A549 (cell line): ENCODE data around the gene TNKS2. TPM values are rescaled to one million over a fixed set of nuclear protein-coding genes. Genes with fewer than 3 reads are reported as not detected.

Experiments
- ATAC-seq, 2 experiments: fragments of 200-7000 bp in 1 of 2; fragments of >200 bp in 1 of 2; cut with Nextera tagmentation in 1 of 2; cut with Tn5 transposase in 1 of 2; 3 replicates each; pipeline versions ENCODE4 v1.8.0 to v1.9.1; 2018 to 2020; ENCODE audit warnings: mild to moderate bottlenecking in 1 of 2, moderate library complexity in 1 of 2
- CTCF ChIA-PET: fragments of 300-600 bp; sonication (Branson Sonifier 250); formaldehyde crosslinking; extraction: SDS; loops from one replicate; lab custom pipeline; 2021; ENCODE audit warnings: antibody characterized with exemption, inconsistent platforms; lab: Yijun Ruan, JAX
- POLR2A ChIA-PET: fragments of 350-600 bp; formaldehyde crosslinking; extraction: SDS; loops from one replicate; lab custom pipeline; 2021; ENCODE audit warnings: antibody characterized with exemption, inconsistent platforms; lab: Yijun Ruan, JAX
- DNase-seq, 2 experiments: peaks; one replicate each; pipeline versions ENCODE4 v3.0.0 to v3.0.0-alpha.2; 2011 to 2016; ENCODE audit warnings: low read depth in 1 of 2, low spot score in 1 of 2
- FAIRE-seq: peaks from 2 replicates; lab custom pipeline; 2011; peaks lifted over from hg19 to GRCh38; lab: Jason Lieb, UNC
- H3K27ac ChIP-seq, 2 experiments: fragments of >200 bp; sonication (Bioruptor Twin); formaldehyde crosslinking; 3 replicates each; pipeline ENCODE4 v1.5.1; 2016 to 2017
- H3K4me1 ChIP-seq: fragments of >200 bp; sonication (Bioruptor Twin); formaldehyde crosslinking; 3 replicates; pipeline ENCODE4 v1.6.1; 2016
- H3K4me2 ChIP-seq: fragments of >200 bp; sonication (Bioruptor Twin); formaldehyde crosslinking; 3 replicates; pipeline ENCODE4 v1.6.1; 2016
- H3K4me3 ChIP-seq: fragments of >200 bp; sonication (Bioruptor Twin); formaldehyde crosslinking; 3 replicates; pipeline ENCODE4 v1.5.1; 2016
- H3K9me3 ChIP-seq: fragments of >200 bp; sonication (Bioruptor Twin); formaldehyde crosslinking; 3 replicates; pipeline ENCODE4 v1.6.1; 2016
- BCL3 ChIP-seq: fragments of >200 bp; sonication (Bioruptor Twin); formaldehyde crosslinking; IDR thresholded peaks from 3 replicates; pipeline ENCODE4 v1.6.1; 2016
- CHD2 ChIP-seq: fragments of 150-350 bp; IDR thresholded peaks from 2 replicates; pipeline ENCODE4 v1.6.1; 2014; ENCODE audit warnings: low read length; ENCODE audit not compliant: partially characterized antibody
- CHD4 ChIP-seq: fragments of 200-600 bp; sonication (generic); IDR thresholded peaks from 2 replicates; pipeline ENCODE4 v1.6.1; 2016; ENCODE audit warnings: antibody characterized with exemption, mild to moderate bottlenecking, borderline replicate concordance
- CTCF ChIP-seq: fragments of >200 bp; sonication (Bioruptor Twin); formaldehyde crosslinking; IDR thresholded peaks from 3 replicates; pipeline ENCODE4 v1.5.1; 2016
- ESRRA ChIP-seq: fragments of 150-350 bp; IDR thresholded peaks from 2 replicates; pipeline ENCODE4 v1.6.1; 2014; ENCODE audit warnings: mild to moderate bottlenecking, low read length, borderline replicate concordance
- HEYL ChIP-seq: fragments of 250-450 bp; sonication (Bioruptor Pico); IDR thresholded peaks from 2 replicates; pipeline ENCODE4 v1.8.0; 2021; ENCODE audit warnings: mild to moderate bottlenecking, moderate library complexity
- HOXA7 ChIP-seq: fragments of 250-450 bp; sonication (Bioruptor Pico); IDR thresholded peaks from 2 replicates; pipeline ENCODE4 v1.5.0; 2020; ENCODE audit warnings: mild to moderate bottlenecking, moderate library complexity
- HOXB13 ChIP-seq: fragments of 250-450 bp; sonication (Bioruptor Pico); IDR thresholded peaks from 2 replicates; pipeline ENCODE4 v1.5.0; 2020; ENCODE audit warnings: low read depth, mild to moderate bottlenecking, moderate library complexity
- KDM5A ChIP-seq: fragments of 200-600 bp; sonication (generic); IDR thresholded peaks from 2 replicates; pipeline ENCODE4 v1.6.1; 2016; ENCODE audit warnings: antibody characterized with exemption, mild to moderate bottlenecking
- MAZ ChIP-seq: fragments of 150-350 bp; IDR thresholded peaks from 2 replicates; pipeline ENCODE4 v1.6.1; 2014; ENCODE audit warnings: antibody characterized with exemption, low read depth, low read length, borderline replicate concordance
- NFE2L2 ChIP-seq: fragments of 150-350 bp; conservative IDR thresholded peaks from 2 replicates; pipeline ENCODE4 v1.6.1; 2014; ENCODE audit warnings: low read length
- NR3C1 ChIP-seq: fragments of >200 bp; sonication (Bioruptor Twin); formaldehyde crosslinking; IDR thresholded peaks from 3 replicates; pipeline ENCODE4 v1.6.1; 2017
- POLR2A ChIP-seq: IDR thresholded peaks from 2 replicates; pipeline ENCODE4 v1.6.1; 2012; ENCODE audit warnings: mild to moderate bottlenecking, low read length
- RAD21 ChIP-seq, 2 experiments: fragments of >200 bp in 1 of 2; sonication (Bioruptor Twin) in 1 of 2; formaldehyde crosslinking in 1 of 2; IDR thresholded peaks in 1 of 2; conservative IDR thresholded peaks in 1 of 2; 2 replicates in 1 of 2; 3 replicates in 1 of 2; pipeline ENCODE4 v1.6.1; 2012 to 2018; ENCODE audit warnings: inconsistent platforms in 1 of 2
- RARB ChIP-seq: fragments of 250-450 bp; sonication (Bioruptor Pico); IDR thresholded peaks from 2 replicates; pipeline ENCODE4 v1.8.0; 2021; ENCODE audit warnings: mild to moderate bottlenecking, moderate library complexity
- TFCP2L1 ChIP-seq: fragments of 250-450 bp; sonication (Bioruptor Pico); IDR thresholded peaks from 2 replicates; pipeline ENCODE4 v1.5.0; 2021; ENCODE audit warnings: mild to moderate bottlenecking
- TP53 ChIP-seq: fragments of 250-450 bp; sonication (Bioruptor Pico); IDR thresholded peaks from 2 replicates; pipeline ENCODE4 v1.5.0; 2021; ENCODE audit warnings: mild to moderate bottlenecking, moderate library complexity
- USF2 ChIP-seq: fragments of 450-650 bp; IDR thresholded peaks from 2 replicates; pipeline ENCODE4 v1.6.1; 2014; ENCODE audit warnings: antibody characterized with exemption
- ZNF302 ChIP-seq: fragments of 250-450 bp; sonication (Bioruptor Pico); IDR thresholded peaks from 2 replicates; pipeline ENCODE4 v1.9.0; 2021; ENCODE audit warnings: inconsistent platforms, mild to moderate bottlenecking, moderate library complexity
- WGBS: methylation state at CpG from one replicate; pipeline ENCODE4 v1.1.6; 2017; ENCODE audit errors: missing lambda C conversion rate; 5-methylcytosine and 5-hydroxymethylcytosine counted together
- polyA plus RNA-seq, 4 experiments: library from polyadenylated mRNA; depleted of rRNA in 3 of 4; stranded (reverse); fragments of >200 nt; fragmentation: RNase III in 1 of 4; extraction: RNeasy Plus Mini Kit Qiagen cat#74134 plus additional on column Dnase treatment in 1 of 4; gene quantifications; 2 replicates in 3 of 4; 3 replicates in 1 of 4; pipeline ENCODE4 v1.2.3, GENCODE V29; 2011 to 2017
- TF ChIP-seq, protein P1 (sequence below): fragments of >200 bp; sonication (Bioruptor Twin); formaldehyde crosslinking; IDR thresholded peaks from 2 replicates; pipeline ENCODE4 v1.6.1; 2016
- TF ChIP-seq, protein P2 (sequence below): IDR thresholded peaks from 2 replicates; pipeline ENCODE4 v1.6.1; 2012
- TF ChIP-seq, protein P3 (sequence below): fragments of 250-450 bp; sonication (Bioruptor Pico); IDR thresholded peaks from 2 replicates; pipeline ENCODE4 v1.5.0; 2020; ENCODE audit warnings: low read depth, mild to moderate bottlenecking, moderate library complexity
- TF ChIP-seq, protein P4 (sequence below): fragments of 200-600 bp; sonication (generic); IDR thresholded peaks from 2 replicates; pipeline ENCODE4 v1.6.1; 2016; ENCODE audit warnings: antibody characterized with exemption, mild to moderate bottlenecking, moderate library complexity

Gene TNKS2
- polyA plus RNA-seq, 2 of the 4 experiments (the other 2 are of a cell fraction) = 20.6 to 45.3 TPM

GRCh38 chr10:91772869-91773268 lies 25.4 kb upstream of the TNKS2 start:
- TF ChIP-seq RARB (CRISPR knock-in tag) (no peak), NR3C1 (no peak), NFE2L2 (no peak), KDM5A (no peak), TP53 (no peak), HEYL (CRISPR knock-in tag) (no peak), HOXA7 (CRISPR knock-in tag) (no peak)
- TF ChIP-seq, protein P1, sequence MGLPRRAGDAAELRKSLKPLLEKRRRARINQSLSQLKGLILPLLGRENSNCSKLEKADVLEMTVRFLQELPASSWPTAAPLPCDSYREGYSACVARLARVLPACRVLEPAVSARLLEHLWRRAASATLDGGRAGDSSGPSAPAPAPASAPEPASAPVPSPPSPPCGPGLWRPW = no peak
- TF ChIP-seq, protein P2, sequence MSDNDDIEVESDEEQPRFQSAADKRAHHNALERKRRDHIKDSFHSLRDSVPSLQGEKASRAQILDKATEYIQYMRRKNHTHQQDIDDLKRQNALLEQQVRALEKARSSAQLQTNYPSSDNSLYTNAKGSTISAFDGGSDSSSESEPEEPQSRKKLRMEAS = no peak
- Histone ChIP-seq H3K4me3 (no peak overlapping the region), H3K4me2 (no peak overlapping the region), H3K27ac (no peak overlapping the region), H3K4me1 (no peaks in the 10 kb centered on the region), H3K9me3 (no peaks in the 10 kb centered on the region)
- WGBS = 15% methylated on average over 1 of the region's 1 CpG
- CTCF ChIA-PET = interaction anchor here (1.2 to 1.8 kb wide), 2 partner anchors 14 to 17 kb away, joined by 3 to 4 read pairs; no protein-coding TSS in a partner anchor
- no peak for ATAC-seq
- FAIRE-seq = no peak
- DNase-seq = no peak
- POLR2A ChIA-PET = no interaction called here

DNA sequence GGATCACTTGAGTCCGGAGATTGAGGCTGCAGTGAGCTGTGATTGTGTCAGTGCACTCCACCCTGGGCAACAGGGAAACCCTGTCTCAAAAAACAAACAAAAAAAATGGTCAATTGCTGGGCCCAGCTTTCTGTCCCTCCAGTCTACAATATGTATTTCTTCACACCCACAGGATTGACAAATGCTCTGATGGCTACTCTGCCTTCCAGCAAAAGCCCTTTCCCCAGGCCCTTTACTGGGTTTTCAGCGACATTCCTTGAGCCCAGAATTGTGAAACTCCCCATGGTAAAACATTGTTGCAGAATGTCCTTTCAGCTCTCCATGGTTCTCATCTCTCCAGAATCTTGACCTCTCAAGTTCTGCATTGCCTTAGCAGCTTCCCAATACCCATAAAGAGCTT lies 23.7 kb upstream of the TNKS2 start:
- H3K4me3 ChIP-seq = no peak overlapping the region
- TF ChIP-seq HOXB13 (CRISPR knock-in tag) = no peak
- no peak for TF ChIP-seq ZNF302 (CRISPR knock-in tag)
- TF ChIP-seq, all 56 proteins: peak for 0
- Histone ChIP-seq H3K27ac (no peak overlapping the region), H3K9me3 (no peaks in the 10 kb centered on the region), H3K4me2 (no peak overlapping the region), H3K4me1 (no peaks in the 10 kb centered on the region)
- no peak for DNase-seq
- ATAC-seq = no peak
- 61% methylated on average over 2 of the region's 2 CpGs for WGBS
- POLR2A ChIA-PET = no interaction called here
- CTCF ChIA-PET = interaction anchor here (0.5 to 1.8 kb wide), 3 partner anchors 16 to 138 kb away, joined by 3 to 4 read pairs (median 3); no protein-coding TSS in a partner anchor
- FAIRE-seq = no peak

DNA sequence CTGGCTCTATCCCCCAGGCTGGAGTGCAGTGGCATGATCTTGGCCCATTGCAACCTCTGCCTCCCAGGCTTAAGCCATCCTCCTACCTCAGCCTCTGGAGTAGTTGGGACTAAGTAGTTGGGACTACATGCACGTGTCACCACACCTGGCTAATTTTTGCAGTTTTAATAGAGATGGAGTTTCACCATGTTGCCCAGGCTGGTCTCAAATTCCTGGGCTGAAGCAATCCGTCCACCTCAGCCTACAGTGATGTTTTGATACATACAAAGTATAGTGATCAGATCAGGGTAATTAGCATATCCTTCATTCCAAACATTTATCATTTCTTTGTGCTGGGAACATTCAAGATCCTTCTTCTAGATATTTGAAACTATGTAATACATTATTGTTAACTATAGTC lies 22.5 kb upstream of the TNKS2 start:
- WGBS = 27% methylated on average over 2 of the region's 2 CpGs
- ChIA-PET POLR2A (no interaction called here), CTCF (interaction anchor here (1.4 to 1.7 kb wide), 2 partner anchors 8 to 17 kb away, joined by 3 to 5 read pairs; no protein-coding TSS in a partner anchor)
- TF ChIP-seq BCL3 (no peak), HEYL (CRISPR knock-in tag) (no peak), CHD4 (no peak), MAZ (no peak), POLR2A (no peak), TFCP2L1 (CRISPR knock-in tag) (no peak), CHD2 (no peak), CTCF (no peak), ESRRA (no peak), RAD21 (conservative IDR thresholded peaks at IDR 0.05 in 1 of 2, IDR thresholded peaks at IDR 0.05 in 1 of 2) (no peak), USF2 (no peak)
- TF ChIP-seq, protein P3, sequence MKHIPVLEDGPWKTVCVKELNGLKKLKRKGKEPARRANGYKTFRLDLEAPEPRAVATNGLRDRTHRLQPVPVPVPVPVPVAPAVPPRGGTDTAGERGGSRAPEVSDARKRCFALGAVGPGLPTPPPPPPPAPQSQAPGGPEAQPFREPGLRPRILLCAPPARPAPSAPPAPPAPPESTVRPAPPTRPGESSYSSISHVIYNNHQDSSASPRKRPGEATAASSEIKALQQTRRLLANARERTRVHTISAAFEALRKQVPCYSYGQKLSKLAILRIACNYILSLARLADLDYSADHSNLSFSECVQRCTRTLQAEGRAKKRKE (CRISPR knock-in tag) = no peak
- TF ChIP-seq, protein P4, sequence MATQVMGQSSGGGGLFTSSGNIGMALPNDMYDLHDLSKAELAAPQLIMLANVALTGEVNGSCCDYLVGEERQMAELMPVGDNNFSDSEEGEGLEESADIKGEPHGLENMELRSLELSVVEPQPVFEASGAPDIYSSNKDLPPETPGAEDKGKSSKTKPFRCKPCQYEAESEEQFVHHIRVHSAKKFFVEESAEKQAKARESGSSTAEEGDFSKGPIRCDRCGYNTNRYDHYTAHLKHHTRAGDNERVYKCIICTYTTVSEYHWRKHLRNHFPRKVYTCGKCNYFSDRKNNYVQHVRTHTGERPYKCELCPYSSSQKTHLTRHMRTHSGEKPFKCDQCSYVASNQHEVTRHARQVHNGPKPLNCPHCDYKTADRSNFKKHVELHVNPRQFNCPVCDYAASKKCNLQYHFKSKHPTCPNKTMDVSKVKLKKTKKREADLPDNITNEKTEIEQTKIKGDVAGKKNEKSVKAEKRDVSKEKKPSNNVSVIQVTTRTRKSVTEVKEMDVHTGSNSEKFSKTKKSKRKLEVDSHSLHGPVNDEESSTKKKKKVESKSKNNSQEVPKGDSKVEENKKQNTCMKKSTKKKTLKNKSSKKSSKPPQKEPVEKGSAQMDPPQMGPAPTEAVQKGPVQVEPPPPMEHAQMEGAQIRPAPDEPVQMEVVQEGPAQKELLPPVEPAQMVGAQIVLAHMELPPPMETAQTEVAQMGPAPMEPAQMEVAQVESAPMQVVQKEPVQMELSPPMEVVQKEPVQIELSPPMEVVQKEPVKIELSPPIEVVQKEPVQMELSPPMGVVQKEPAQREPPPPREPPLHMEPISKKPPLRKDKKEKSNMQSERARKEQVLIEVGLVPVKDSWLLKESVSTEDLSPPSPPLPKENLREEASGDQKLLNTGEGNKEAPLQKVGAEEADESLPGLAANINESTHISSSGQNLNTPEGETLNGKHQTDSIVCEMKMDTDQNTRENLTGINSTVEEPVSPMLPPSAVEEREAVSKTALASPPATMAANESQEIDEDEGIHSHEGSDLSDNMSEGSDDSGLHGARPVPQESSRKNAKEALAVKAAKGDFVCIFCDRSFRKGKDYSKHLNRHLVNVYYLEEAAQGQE = no peak
- no peaks in the 10 kb centered on the region for H3K4me1 ChIP-seq
- H3K9me3 ChIP-seq = no peaks in the 10 kb centered on the region
- DNase-seq (no peak), FAIRE-seq (no peak), ATAC-seq (no peak)
- H3K4me2 ChIP-seq = no peak overlapping the region
- H3K4me3 ChIP-seq = no peak overlapping the region
- no peak overlapping the region for H3K27ac ChIP-seq
